Neuronal stem cell (in vitro differentiated cells): Measurements from ENCODE around the gene ARPC5L.

Experiments used
- DNase-seq: peaks from one replicate; pipeline ENCODE4 v3.0.0-alpha.2; 2013; ENCODE audit warnings: low spot score
- H2AFZ ChIP-seq: one replicate; pipeline ENCODE4 v1.6.1; 2013; ENCODE audit warnings: mild to moderate bottlenecking, low read length, inconsistent platforms
- H2AK5ac ChIP-seq: 2 replicates; pipeline ENCODE4 v1.6.1; 2013; ENCODE audit warnings: low read depth, mild to moderate bottlenecking, inconsistent platforms, low read length, moderate library complexity, mixed read lengths
- H2BK120ac ChIP-seq: 2 replicates; pipeline ENCODE4 v1.6.1; 2013; ENCODE audit warnings: low read depth, mild to moderate bottlenecking, inconsistent platforms, low read length, moderate library complexity, mixed read lengths
- H2BK12ac ChIP-seq: one replicate; pipeline ENCODE4 v1.6.1; 2013; ENCODE audit warnings: low read length, inconsistent platforms
- H2BK15ac ChIP-seq: 2 replicates; pipeline ENCODE4 v1.6.1; 2013; ENCODE audit warnings: mild to moderate bottlenecking, low read length, inconsistent platforms, mixed read lengths
- H2BK5ac ChIP-seq: one replicate; pipeline ENCODE4 v1.6.1; 2013; ENCODE audit warnings: inconsistent platforms, mild to moderate bottlenecking, low read length, moderate library complexity
- H3K14ac ChIP-seq: one replicate; pipeline ENCODE4 v1.6.1; 2013; ENCODE audit warnings: low read length, inconsistent platforms
- H3K18ac ChIP-seq: 2 replicates; pipeline ENCODE4 v1.6.1; 2013; ENCODE audit warnings: low read length, inconsistent platforms
- H3K23ac ChIP-seq: 2 replicates; pipeline ENCODE4 v1.6.1; 2013; ENCODE audit warnings: low read depth, mild to moderate bottlenecking, mixed read lengths, low read length, inconsistent platforms; ENCODE audit not compliant: poor library complexity
- H3K27ac ChIP-seq: replicated peaks from 3 replicates; pipeline ENCODE4 v1.5.1; 2013; ENCODE audit warnings: low read length, inconsistent platforms
- H3K27me3 ChIP-seq, 3 experiments: 2 replicates each; pipeline ENCODE4 v1.6.1; 2013; ENCODE audit warnings: low read length in 3 of 3, mild to moderate bottlenecking in 2 of 3, inconsistent platforms in 1 of 3, low read depth in 1 of 3, mixed read lengths in 1 of 3, moderate library complexity in 1 of 3; ENCODE audit not compliant: control insufficient read depth in 3 of 3, insufficient read depth in 3 of 3
- H3K36me3 ChIP-seq, 2 donors: replicated peaks in 1 of 2; 2 replicates each; pipeline ENCODE4 v1.6.1; 2013; ENCODE audit warnings: low read length in 2 of 2; ENCODE audit not compliant: control insufficient read depth in 2 of 2, insufficient read depth in 2 of 2
- H3K4ac ChIP-seq: 2 replicates; pipeline ENCODE4 v1.6.1; 2013; ENCODE audit warnings: inconsistent platforms, mild to moderate bottlenecking, low read length, moderate library complexity
- H3K4me1 ChIP-seq, 2 donors: 1 replicate in 1 of 2; 2 replicates in 1 of 2; pipeline ENCODE4 v1.6.1; 2013; ENCODE audit warnings: low read length in 2 of 2, low read depth in 1 of 2; ENCODE audit not compliant: control insufficient read depth in 2 of 2, insufficient read depth in 1 of 2
- H3K4me2 ChIP-seq: one replicate; pipeline ENCODE4 v1.6.1; 2013; ENCODE audit warnings: mild to moderate bottlenecking, low read length, inconsistent platforms; ENCODE audit not compliant: insufficient read depth, poor library complexity, severe bottlenecking
- H3K4me3 ChIP-seq, 2 donors: 2 replicates each; pipeline ENCODE4 v1.5.1; 2013; ENCODE audit warnings: low read length in 2 of 2, mild to moderate bottlenecking in 2 of 2, inconsistent platforms in 1 of 2, moderate library complexity in 1 of 2
- H3K79me1 ChIP-seq: one replicate; pipeline ENCODE4 v1.6.1; 2013; ENCODE audit warnings: low read depth, mild to moderate bottlenecking, inconsistent platforms, low read length, moderate library complexity
- H3K9ac ChIP-seq: one replicate; pipeline ENCODE4 v1.6.1; 2013; ENCODE audit warnings: mild to moderate bottlenecking, low read depth, low read length, inconsistent platforms; ENCODE audit not compliant: poor library complexity
- H3K9me3 ChIP-seq, 2 donors: replicated peaks in 1 of 2; 2 replicates each; pipeline versions ENCODE3 to v1.6.1; 2013; ENCODE audit warnings: low read length in 2 of 2, mild to moderate bottlenecking in 2 of 2, inconsistent platforms in 1 of 2, low read depth in 1 of 2, mixed read lengths in 1 of 2, moderate library complexity in 1 of 2; ENCODE audit not compliant: control insufficient read depth in 2 of 2, insufficient read depth in 1 of 2
- H4K8ac ChIP-seq: one replicate; pipeline ENCODE4 v1.6.1; 2013; ENCODE audit warnings: low read depth, mild to moderate bottlenecking, inconsistent platforms, low read length, moderate library complexity
- H4K91ac ChIP-seq: one replicate; pipeline ENCODE4 v1.6.1; 2013; ENCODE audit warnings: low read length, low read depth, mild to moderate bottlenecking, inconsistent platforms; ENCODE audit not compliant: poor library complexity
- WGBS, 2 donors: extraction: QIAGEN DNeasy Blood & Tissue Kit; methylation state at CpG; one replicate each; pipeline ENCODE4 v1.1.7; 2013; ENCODE audit warnings: missing lambda C conversion rate in 2 of 2, mixed read lengths in 1 of 2; ENCODE audit not compliant: insufficient read length in 2 of 2, insufficient replicate concordance in 1 of 2; ENCODE audit errors: extremely low coverage in 2 of 2; 5-methylcytosine and 5-hydroxymethylcytosine counted together

The ARPC5L gene

DNA sequence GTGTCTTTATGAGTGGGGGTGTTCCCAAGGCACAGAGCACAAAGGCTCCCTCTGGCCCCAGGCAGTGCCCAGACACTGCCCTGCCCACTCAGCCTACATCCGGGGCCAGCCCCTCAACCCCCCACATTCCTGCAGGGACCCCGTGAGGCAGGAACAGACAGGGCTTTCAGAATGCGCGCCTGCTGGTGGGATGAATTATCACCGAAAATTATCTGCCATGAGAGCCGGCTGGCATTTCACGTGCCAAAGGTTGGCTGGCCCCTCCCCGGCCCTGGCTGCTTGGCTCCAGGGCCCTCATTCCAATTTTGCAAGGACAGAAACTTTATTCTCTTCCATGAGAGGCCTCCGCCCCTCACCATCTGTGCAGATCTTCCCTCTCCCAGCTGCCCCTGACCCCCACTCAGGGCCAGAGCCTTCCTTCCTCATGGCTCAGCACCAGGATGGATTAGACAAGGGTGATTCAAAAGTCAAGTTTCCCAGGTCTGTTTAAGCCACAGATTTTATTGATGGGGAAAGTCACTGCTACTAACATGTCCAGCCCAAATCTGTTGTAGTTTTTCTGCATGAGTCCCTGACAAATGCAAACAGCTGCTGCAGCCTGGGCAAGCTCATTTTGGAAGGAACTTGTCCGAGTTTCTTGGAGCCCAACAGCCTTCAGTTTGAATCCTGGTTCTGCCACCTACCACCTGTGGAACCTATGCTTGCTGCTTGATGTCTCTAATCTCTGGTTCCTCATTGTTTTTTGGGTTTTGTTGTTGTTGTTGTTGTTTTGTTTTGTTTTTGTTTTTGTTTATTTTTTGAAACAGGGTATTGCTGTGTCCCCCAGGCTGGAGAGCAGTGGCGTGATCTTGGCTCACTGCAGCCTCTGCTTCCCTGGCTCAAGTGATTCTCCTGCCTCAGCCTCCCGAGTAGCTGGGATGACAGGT, 41.0 kb upstream of the ARPC5L start:
- WGBS, 2 donors = no CpG with 5 or more reads among the region's 12 CpGs

DNA sequence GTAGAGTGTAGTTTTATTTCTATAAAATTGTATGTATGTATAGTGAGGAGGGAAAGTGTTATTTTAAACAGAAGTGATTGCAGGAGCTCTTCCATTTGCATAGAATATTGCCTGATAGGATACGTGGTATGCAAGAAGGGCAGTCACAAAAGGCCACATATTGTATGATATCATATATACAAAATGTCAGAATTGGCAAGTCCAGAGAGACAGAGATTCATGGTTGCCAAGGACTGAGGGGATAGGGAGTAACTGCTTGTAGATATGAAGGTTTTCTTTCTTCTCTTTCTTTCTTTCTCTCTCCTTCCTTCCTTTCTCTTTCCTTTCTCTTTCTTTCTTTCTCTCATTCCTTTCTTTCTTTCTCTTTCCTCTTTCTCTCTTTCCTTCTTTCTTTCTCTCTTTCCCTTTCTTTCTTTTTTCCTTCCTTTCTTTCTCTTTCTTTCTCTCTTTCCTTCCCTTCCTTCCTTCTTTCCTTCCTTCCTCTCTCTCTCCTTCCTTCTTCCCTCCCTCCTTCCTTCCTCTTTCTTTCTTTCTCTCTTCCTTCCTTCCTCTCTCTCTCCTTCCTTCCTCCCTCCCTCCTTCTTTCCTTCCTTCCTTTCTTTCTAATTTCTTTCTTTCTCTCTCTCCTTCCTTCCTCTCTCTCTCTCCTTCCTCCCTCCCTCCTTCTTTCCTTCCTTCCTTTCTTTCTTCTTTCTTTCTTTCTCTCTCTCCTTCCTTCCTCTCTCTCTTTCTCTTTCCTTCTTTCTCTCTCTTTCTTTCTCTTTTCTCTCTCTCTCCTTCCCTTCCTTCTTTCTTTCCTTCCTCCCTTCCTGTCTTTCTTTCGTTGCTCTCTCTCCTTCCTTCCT, 33.2 kb upstream of the ARPC5L start:
- Histone ChIP-seq H3K4me1 (no peaks in the 10 kb centered on the region), H3K27me3 (peaks cover 0 to 16% (median 0%) of the 10 kb centered on the region in 3 experiments), H3K4me2 (no peak overlapping the region), H3K18ac (no peak overlapping the region), H3K36me3 (no peaks in the 10 kb centered on the region), H2BK12ac (no peak overlapping the region), H4K91ac (no peak overlapping the region), H2AK5ac (no peak overlapping the region), H3K9ac (no peak overlapping the region), H2BK120ac (no peak overlapping the region), H4K8ac (no peak overlapping the region), H3K4me3 (no peak overlapping the region), H2BK5ac (no peak overlapping the region), H2BK15ac (no peak overlapping the region), H3K4ac (no peak overlapping the region), H3K27ac (no peak overlapping the region), H3K79me1 (no peaks in the 10 kb centered on the region), H3K14ac (no peak overlapping the region), H3K23ac (no peak overlapping the region), H2AFZ (no peak overlapping the region), H3K9me3 (no peaks in the 10 kb centered on the region)
- DNase-seq = no peak
- no CpG with 5 or more reads among the region's 2 CpGs for WGBS, 2 donors

More for the DNA sequence above, 41.0 kb upstream of the ARPC5L start:
- Histone ChIP-seq H3K27ac (no peak overlapping the region), H3K23ac (no peak overlapping the region), H2BK5ac (peak overlapping the region; percentile 7), H3K79me1 (no peaks in the 10 kb centered on the region), H2BK15ac (peak overlapping the region; percentile 20), H2BK120ac (no peak overlapping the region), H3K36me3 (no peaks in the 10 kb centered on the region), H3K14ac (no peak overlapping the region), H2BK12ac (no peak overlapping the region), H3K27me3 (peaks cover 0 to 6% (median 0%) of the 10 kb centered on the region in 3 experiments), H2AFZ (peak overlapping the region; percentile 49), H3K9me3 (no peaks in the 10 kb centered on the region), H3K4ac (no peak overlapping the region), H3K18ac (no peak overlapping the region), H4K91ac (no peak overlapping the region), H3K4me1 (peaks cover 2 to 4% of the 10 kb centered on the region in 2 donors), H3K9ac (no peak overlapping the region), H3K4me2 (no peak overlapping the region), H4K8ac (no peak overlapping the region), H2AK5ac (no peak overlapping the region), H3K4me3 (no peak overlapping the region)
- no peak for DNase-seq

DNA sequence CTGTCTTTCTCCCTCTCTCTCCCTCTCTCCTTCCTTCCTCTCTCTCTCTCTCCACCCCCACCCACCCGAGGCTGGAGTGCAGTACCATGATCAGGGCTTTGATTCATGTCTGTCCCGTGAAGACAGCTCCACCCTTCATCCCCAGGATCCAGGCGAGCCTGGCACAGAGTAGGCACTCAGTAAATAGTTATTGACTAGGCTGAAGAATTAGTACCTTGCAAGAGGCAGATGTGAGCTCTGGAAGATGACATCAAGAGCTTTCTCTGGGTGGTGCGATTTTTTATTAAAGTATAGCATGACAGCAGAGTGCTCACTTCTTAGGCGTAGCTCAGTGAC, 32.6 kb upstream of the ARPC5L start:
- Histone ChIP-seq H2AFZ (no peak overlapping the region), H3K27me3 (peaks cover 0 to 16% (median 0%) of the 10 kb centered on the region in 3 experiments), H3K14ac (no peak overlapping the region), H4K91ac (no peak overlapping the region), H3K79me1 (no peaks in the 10 kb centered on the region), H3K23ac (no peak overlapping the region), H2BK12ac (no peak overlapping the region), H3K9me3 (no peaks in the 10 kb centered on the region), H3K4me1 (no peaks in the 10 kb centered on the region), H2BK5ac (no peak overlapping the region), H2BK120ac (no peak overlapping the region), H2AK5ac (no peak overlapping the region), H3K18ac (no peak overlapping the region), H2BK15ac (no peak overlapping the region), H4K8ac (no peak overlapping the region), H3K4me2 (no peak overlapping the region), H3K9ac (no peak overlapping the region), H3K4ac (no peak overlapping the region), H3K27ac (no peak overlapping the region), H3K36me3 (no peaks in the 10 kb centered on the region), H3K4me3 (no peak overlapping the region)
- no peak for DNase-seq
- WGBS, 2 donors = no CpG with 5 or more reads among the region's 5 CpGs

DNA sequence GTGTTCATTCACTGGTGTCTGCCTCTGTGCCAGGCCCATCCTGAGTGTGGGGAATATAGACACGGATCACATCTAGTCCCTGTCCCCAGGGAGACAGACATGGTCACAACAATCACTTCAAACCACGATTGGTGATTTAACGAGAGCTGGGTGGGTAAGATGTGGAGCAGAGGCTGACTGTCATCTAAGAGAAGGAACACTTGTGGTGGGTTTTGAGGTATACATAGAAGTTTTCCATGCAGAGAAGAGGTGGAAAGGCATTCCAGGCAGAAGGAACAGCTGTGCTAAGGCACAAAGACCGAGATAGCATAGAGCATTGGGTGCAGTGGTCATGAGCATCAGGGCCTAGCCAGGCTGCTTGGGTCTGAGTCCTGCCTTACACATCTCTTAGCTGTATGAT, 31.3 kb upstream of the ARPC5L start:
- Histone ChIP-seq H2AK5ac (no peak overlapping the region), H4K91ac (no peak overlapping the region), H3K4me1 (no peaks in the 10 kb centered on the region), H3K36me3 (no peaks in the 10 kb centered on the region), H3K4me2 (no peak overlapping the region), H3K27me3 (peaks cover 0 to 24% (median 0%) of the 10 kb centered on the region in 3 experiments), H2BK15ac (no peak overlapping the region), H3K18ac (no peak overlapping the region), H3K9me3 (no peaks in the 10 kb centered on the region), H2BK12ac (no peak overlapping the region), H2BK120ac (no peak overlapping the region), H4K8ac (no peak overlapping the region), H3K4ac (no peak overlapping the region), H3K4me3 (no peak overlapping the region), H3K9ac (no peak overlapping the region), H3K27ac (no peak overlapping the region), H3K23ac (no peak overlapping the region), H3K14ac (no peak overlapping the region), H2BK5ac (no peak overlapping the region), H3K79me1 (no peaks in the 10 kb centered on the region), H2AFZ (no peak overlapping the region)
- WGBS, 2 donors = no CpG with 5 or more reads among the region's 4 CpGs
- no peak for DNase-seq
